ENCODE data around the gene SERPINE1. TPM values are rescaled to one million over a fixed set of nuclear protein-coding genes. Genes with fewer than 3 reads are reported as not detected.
A peak's percentile ranks its signal among the peaks of the same experiment; 100 is the strongest.
"Not testable (repeated sequence)": the region's sequence is repeated elsewhere in the genome, so short reads cannot be mapped to it uniquely, and the experiment has no call there.

Gene SERPINE1
- total RNA-seq, 1 donor, result 278 TPM

- DNase-seq (ENCODE audit: insufficient read length, low spot score, missing footprints), result peak; percentile 49
- H3K79me2 ChIP-seq (ENCODE audit: insufficient read depth, low read length), result peaks cover 53% of the 10 kb centered on the region
- no peaks in the 10 kb centered on the region for H3K9me3 ChIP-seq (ENCODE audit: low read depth, low read length)
- peaks cover 31% of the 10 kb centered on the region for H3K36me3 ChIP-seq (ENCODE audit: insufficient read depth, low read length)
- H3K27ac ChIP-seq (ENCODE audit: low read depth, low read length), result no peak overlapping the region
- H4K20me1 ChIP-seq (ENCODE audit: insufficient read depth, low read length), result no peaks in the 10 kb centered on the region
- no peak for TF ChIP-seq CTCF (IDR thresholded peaks at IDR 0.05; ENCODE audit: extremely low read depth, low read depth, low read length)
- no peaks in the 10 kb centered on the region for H3K27me3 ChIP-seq (ENCODE audit: insufficient read depth, low read length)
- no peak overlapping the region for H2AFZ ChIP-seq (ENCODE audit: low read length)
- no peak overlapping the region for H3K4me3 ChIP-seq (ENCODE audit: insufficient read depth, low read length)
- no peak overlapping the region for H3K4me2 ChIP-seq (ENCODE audit: insufficient read depth, low read length)
- H3K4me1 ChIP-seq (ENCODE audit: insufficient read depth, low read length), result peaks cover 18% of the 10 kb centered on the region
These were observed 37.9 kb upstream of the SERPINE1 start for GRCh38 chr7:101088858-101089529.

DNA sequence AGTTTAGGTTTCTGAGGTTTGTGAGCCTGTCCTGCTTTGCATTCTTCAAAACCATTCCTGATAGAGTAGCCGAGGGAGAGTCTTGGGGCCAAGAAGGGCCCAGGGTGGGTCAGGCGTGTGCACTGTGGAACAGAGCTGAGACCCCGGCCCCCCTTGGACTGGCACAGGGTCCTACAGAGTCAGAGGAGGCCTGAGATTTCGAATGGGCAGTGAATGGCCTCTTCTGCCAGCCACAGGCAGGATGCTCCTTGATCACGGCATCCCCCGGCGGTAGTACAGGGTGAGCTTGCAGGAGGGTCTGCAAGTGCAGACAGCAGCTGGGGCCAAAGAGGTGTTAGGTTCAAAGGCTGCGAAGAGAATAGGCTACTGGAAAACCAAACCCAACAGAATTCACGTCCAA, 37.0 kb upstream of the SERPINE1 start:
- H2AFZ ChIP-seq (ENCODE audit: low read length), result no peak overlapping the region
- no peak overlapping the region for H3K4me2 ChIP-seq (ENCODE audit: insufficient read depth, low read length)
- peaks cover 31% of the 10 kb centered on the region for H3K36me3 ChIP-seq (ENCODE audit: insufficient read depth, low read length)
- no peak overlapping the region for H3K27ac ChIP-seq (ENCODE audit: low read depth, low read length)
- peak; percentile 62 for DNase-seq (ENCODE audit: insufficient read length, low spot score, missing footprints)
- peaks cover 25% of the 10 kb centered on the region for H3K4me1 ChIP-seq (ENCODE audit: insufficient read depth, low read length)
- H3K9me3 ChIP-seq (ENCODE audit: low read depth, low read length), result no peaks in the 10 kb centered on the region
- peaks cover 53% of the 10 kb centered on the region for H3K79me2 ChIP-seq (ENCODE audit: insufficient read depth, low read length)
- H3K4me3 ChIP-seq (ENCODE audit: insufficient read depth, low read length), result no peak overlapping the region
- H3K27me3 ChIP-seq (ENCODE audit: insufficient read depth, low read length), result no peaks in the 10 kb centered on the region
- TF ChIP-seq CTCF (IDR thresholded peaks at IDR 0.05; ENCODE audit: extremely low read depth, low read depth, low read length), result no peak
- H4K20me1 ChIP-seq (ENCODE audit: insufficient read depth, low read length), result no peaks in the 10 kb centered on the region

GRCh38 chr7:101092266-101092905, 34.5 kb upstream of the SERPINE1 start:
- DNase-seq (ENCODE audit: insufficient read length, low spot score, missing footprints); H2AFZ ChIP-seq (ENCODE audit: low read length); H3K9me3 ChIP-seq (ENCODE audit: low read depth, low read length); H4K20me1 ChIP-seq (ENCODE audit: insufficient read depth, low read length); H3K4me3 ChIP-seq (ENCODE audit: insufficient read depth, low read length); H3K4me2 ChIP-seq (ENCODE audit: insufficient read depth, low read length); H3K27ac ChIP-seq (ENCODE audit: low read depth, low read length); H3K27me3 ChIP-seq (ENCODE audit: insufficient read depth, low read length): not testable (repeated sequence)
- Histone ChIP-seq H3K4me1 (ENCODE audit: insufficient read depth, low read length) (peaks cover 24% of the 10 kb centered on the region), H3K79me2 (ENCODE audit: insufficient read depth, low read length) (peaks cover 46% of the 10 kb centered on the region), H3K36me3 (ENCODE audit: insufficient read depth, low read length) (peaks cover 23% of the 10 kb centered on the region)

DNA sequence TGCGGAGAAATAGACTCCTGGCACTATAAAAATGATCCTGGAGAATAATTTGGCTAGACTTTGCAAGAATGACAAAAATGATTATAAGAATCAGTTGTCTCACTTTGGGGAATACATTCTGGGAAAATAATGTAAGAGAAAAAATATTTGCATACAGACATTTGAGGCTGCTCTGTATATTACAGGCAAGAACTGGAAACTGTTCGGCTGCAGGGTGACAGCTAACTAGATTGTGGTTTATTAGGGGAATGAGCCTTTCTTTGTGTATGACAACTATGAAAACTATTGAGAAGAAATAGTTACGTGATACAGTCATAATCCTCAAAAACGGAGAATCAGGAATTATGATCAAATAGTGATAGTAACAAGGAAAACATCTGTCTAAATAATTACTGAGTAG, 33.0 kb upstream of the SERPINE1 start:
- no peaks in the 10 kb centered on the region for H3K9me3 ChIP-seq (ENCODE audit: low read depth, low read length)
- peaks cover 9% of the 10 kb centered on the region for H3K36me3 ChIP-seq (ENCODE audit: insufficient read depth, low read length)
- no peak overlapping the region for H3K4me3 ChIP-seq (ENCODE audit: insufficient read depth, low read length)
- DNase-seq (ENCODE audit: insufficient read length, low spot score, missing footprints), result peak; percentile 97
- peaks cover 30% of the 10 kb centered on the region for H3K79me2 ChIP-seq (ENCODE audit: insufficient read depth, low read length)
- H3K4me1 ChIP-seq (ENCODE audit: insufficient read depth, low read length), result peaks cover 24% of the 10 kb centered on the region
- H3K27me3 ChIP-seq (ENCODE audit: insufficient read depth, low read length), result no peaks in the 10 kb centered on the region
- no peaks in the 10 kb centered on the region for H4K20me1 ChIP-seq (ENCODE audit: insufficient read depth, low read length)
- no peak for TF ChIP-seq CTCF (IDR thresholded peaks at IDR 0.05; ENCODE audit: extremely low read depth, low read depth, low read length)
- peak overlapping the region; percentile 69 for H3K4me2 ChIP-seq (ENCODE audit: insufficient read depth, low read length)
- H3K27ac ChIP-seq (ENCODE audit: low read depth, low read length), result peak overlapping the region; percentile 94
- H2AFZ ChIP-seq (ENCODE audit: low read length), result no peak overlapping the region
